MG63 (cell line): ENCODE results near the gene ANKHD1. TPM values are rescaled to one million over a fixed set of nuclear protein-coding genes. Genes with fewer than 3 reads are reported as not detected.

Experiments used
- DNase-seq: peaks from one replicate; pipeline ENCODE4 v3.0.0-alpha.2; 2020
- H3K27me3 ChIP-seq: fragments of 250-450 bp; sonication (Bioruptor Pico); 2 replicates; pipeline ENCODE4 v1.5.1; 2020; ENCODE audit warnings: mild to moderate bottlenecking, moderate library complexity
- H3K36me3 ChIP-seq: fragments of 250-450 bp; sonication (Bioruptor Pico); 2 replicates; pipeline ENCODE4 v1.5.1; 2020; ENCODE audit warnings: mild to moderate bottlenecking, moderate library complexity
- H3K4me3 ChIP-seq: fragments of 250-450 bp; sonication (Bioruptor Pico); 2 replicates; pipeline ENCODE4 v1.5.1; 2020; ENCODE audit warnings: mild to moderate bottlenecking, moderate library complexity
- H3K9me3 ChIP-seq: fragments of 250-450 bp; sonication (Bioruptor Pico); 2 replicates; pipeline ENCODE4 v1.5.1; 2020; ENCODE audit warnings: mild to moderate bottlenecking, moderate library complexity
- total RNA-seq: library from RNA; depleted of rRNA; stranded (reverse); fragments of >200 nt; shearing (Covaris generic); gene quantifications from 2 replicates; pipeline ENCODE4 v1.2.3, GENCODE V29; 2014; ENCODE audit warnings: low replicate concordance

ANKHD1 gene
- total RNA-seq, 1 experiment from 2014 or later = 38.6 TPM

DNA sequence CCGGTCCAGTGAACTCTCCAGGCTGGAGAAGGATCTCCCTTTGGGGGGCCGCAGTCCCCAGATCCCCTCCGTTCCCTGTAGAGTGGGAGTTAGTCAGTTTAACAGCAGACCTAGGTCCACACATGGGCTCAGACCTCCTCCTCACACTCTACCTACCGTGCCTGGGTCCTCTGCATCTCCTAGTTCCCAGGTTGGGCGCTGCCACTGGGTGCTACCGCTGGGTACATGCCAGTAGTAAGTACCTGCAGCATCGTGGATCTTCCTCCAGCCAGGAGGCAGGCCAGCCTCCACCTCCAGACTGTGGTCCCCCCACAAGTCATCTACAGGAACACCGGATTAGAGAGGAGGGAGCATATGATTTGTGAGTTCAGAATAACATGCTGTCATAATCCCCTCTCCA is 162.0 kb downstream of the ANKHD1 start:
- Histone ChIP-seq H3K9me3 (no peaks in the 10 kb centered on the region), H3K27me3 (no peaks in the 10 kb centered on the region), H3K4me3 (peak overlapping the region; percentile 83), H3K36me3 (peaks cover 33% of the 10 kb centered on the region)
- DNase-seq = no peak

DNA sequence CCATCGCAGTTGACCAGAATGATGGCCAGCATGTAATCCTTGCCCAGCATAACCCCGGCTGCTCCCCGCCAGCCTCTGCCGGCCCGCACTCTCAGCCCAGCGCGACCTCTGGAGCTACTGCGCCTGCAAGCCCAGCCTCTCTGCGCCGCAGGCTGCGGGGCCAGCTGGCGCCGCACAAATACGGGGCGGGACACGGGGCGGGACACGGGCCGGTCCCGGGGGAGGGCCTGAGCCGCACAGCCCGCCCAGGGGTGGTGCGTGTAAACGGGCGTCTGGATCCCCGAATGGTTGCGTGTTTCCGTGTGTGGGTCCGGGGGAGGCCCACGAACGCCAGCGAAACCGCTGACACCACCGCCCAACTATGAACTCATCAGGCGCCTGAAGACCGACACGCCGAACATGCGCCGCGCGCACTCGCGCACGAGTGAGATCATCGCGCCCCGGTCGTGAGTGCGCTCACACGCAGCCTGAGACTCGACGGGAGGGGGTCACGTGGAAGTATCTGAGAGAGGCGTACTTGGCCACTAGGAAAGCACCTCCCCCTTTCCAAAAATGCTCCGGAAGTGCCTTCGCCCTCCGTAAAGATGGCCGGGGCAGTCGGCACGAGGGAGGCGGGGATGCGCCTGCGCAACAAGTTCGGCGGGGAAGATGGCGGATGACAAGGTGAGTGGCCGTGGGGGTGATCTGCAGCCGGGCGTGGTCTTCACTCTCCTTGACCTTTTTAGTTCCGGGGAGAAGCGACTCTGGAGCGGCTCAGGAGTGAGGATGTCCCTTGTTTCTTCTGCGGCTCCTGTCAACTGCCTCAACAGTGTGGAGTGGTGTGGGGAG is 162.8 kb downstream of the ANKHD1 start, which contains the start of the genes APBB3 and SLC35A4:
APBB3 (minus strand) TSS at position 403 of the 828 bp plus-strand sequence; CDS start at position 50, 353 bp downstream.
SLC35A4 (plus strand) TSS at position 633 of the 828 bp plus-strand sequence. CDS start 2,342 bp downstream, outside the sequence.
- Histone ChIP-seq H3K36me3 (peaks cover 38% of the 10 kb centered on the region), H3K27me3 (no peaks in the 10 kb centered on the region), H3K9me3 (no peaks in the 10 kb centered on the region), H3K4me3 (peak within 1 kb of the TSS; percentile 83)
- peak; percentile 99 for DNase-seq

DNA sequence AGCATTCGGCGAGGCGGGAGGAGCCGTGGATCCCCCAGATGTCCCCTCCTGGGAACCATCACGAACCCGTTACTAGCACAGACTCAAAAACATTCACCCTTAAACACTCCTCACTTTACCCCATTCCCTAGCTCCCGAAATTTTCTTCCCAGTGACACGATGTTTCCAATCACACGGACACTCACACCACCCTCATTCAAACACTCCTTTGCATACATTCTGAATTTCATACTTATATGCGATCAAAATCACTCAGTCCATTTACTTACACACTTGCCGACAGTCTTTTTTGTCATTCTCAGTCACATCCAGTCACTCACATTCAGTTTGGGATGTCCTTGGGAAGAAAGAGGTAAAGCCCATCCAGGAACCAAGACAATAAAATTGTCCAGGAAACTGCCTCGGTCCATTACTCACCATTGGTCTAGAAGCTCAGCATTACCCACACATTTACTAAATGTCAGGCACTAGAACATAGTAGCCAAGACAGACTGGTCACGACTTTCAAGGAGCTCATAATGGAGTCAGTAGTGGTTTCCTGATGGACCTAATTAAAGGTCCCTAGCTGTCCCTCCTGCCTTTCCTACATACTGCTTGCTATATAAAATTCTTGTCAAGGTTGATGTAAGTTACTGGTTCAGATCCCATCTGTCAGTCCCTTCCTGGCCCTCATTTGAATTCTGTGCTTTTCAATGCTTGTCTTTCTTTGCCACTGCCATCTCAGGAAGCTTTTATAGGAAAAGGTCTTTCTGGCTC is 163.6 kb downstream of the ANKHD1 start:
- Histone ChIP-seq H3K9me3 (no peaks in the 10 kb centered on the region), H3K27me3 (no peaks in the 10 kb centered on the region), H3K36me3 (peaks cover 40% of the 10 kb centered on the region), H3K4me3 (peak overlapping the region; percentile 83)
- DNase-seq = no peak

DNA sequence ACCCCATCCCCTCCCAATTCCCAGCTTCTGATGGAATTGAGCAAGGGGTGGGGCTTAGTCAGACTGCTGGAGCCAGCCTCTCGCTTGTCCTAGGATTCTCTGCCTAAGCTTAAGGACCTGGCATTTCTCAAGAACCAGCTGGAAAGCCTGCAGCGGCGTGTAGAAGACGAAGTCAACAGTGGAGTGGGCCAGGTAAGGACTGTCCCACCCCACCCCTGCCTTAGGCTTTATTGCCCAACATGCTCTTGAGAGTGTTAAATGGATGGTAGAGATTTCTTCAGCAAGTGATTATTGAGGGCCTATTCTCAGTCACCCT is 164.1 kb downstream of the ANKHD1 start:
- peak overlapping the region; percentile 83 for H3K4me3 ChIP-seq
- H3K27me3 ChIP-seq = no peaks in the 10 kb centered on the region
- DNase-seq = peak; percentile 31
- peaks cover 43% of the 10 kb centered on the region for H3K36me3 ChIP-seq
- no peaks in the 10 kb centered on the region for H3K9me3 ChIP-seq

DNA sequence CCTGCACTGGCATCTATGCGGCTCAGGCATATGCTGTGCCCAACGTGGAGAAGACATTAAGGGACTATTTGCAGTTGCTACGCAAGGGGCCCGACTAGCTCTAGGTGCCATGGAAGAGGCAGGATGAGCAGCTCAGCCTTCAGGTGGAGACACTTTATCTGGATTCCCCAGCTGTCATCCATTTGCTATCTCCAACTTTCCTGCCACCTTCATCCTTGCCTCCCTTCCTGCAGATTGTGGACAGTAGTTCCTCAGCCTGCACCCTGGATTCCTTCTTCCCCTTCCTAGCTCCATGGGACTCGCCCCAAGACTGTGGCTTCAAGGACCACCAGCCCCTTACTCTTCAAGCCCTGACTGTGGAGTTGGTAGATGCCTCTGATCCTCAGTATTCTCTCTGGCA is 165.0 kb downstream of the ANKHD1 start:
- Histone ChIP-seq H3K27me3 (no peaks in the 10 kb centered on the region), H3K9me3 (no peaks in the 10 kb centered on the region), H3K4me3 (no peak overlapping the region), H3K36me3 (peaks cover 43% of the 10 kb centered on the region)
- no peak for DNase-seq

DNA sequence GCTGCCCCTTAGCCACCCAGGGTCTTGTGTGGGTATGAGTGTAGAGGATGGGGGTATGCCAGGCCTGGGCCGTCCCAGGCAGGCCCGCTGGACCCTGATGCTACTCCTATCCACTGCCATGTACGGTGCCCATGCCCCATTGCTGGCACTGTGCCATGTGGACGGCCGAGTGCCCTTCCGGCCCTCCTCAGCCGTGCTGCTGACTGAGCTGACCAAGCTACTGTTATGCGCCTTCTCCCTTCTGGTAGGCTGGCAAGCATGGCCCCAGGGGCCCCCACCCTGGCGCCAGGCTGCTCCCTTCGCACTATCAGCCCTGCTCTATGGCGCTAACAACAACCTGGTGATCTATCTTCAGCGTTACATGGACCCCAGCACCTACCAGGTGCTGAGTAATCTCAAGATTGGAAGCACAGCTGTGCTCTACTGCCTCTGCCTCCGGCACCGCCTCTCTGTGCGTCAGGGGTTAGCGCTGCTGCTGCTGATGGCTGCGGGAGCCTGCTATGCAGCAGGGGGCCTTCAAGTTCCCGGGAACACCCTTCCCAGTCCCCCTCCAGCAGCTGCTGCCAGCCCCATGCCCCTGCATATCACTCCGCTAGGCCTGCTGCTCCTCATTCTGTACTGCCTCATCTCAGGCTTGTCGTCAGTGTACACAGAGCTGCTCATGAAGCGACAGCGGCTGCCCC is 165.6 kb downstream of the ANKHD1 start:
- Histone ChIP-seq H3K4me3 (no peak overlapping the region), H3K27me3 (no peaks in the 10 kb centered on the region), H3K36me3 (peaks cover 43% of the 10 kb centered on the region), H3K9me3 (no peaks in the 10 kb centered on the region)
- no peak for DNase-seq

DNA sequence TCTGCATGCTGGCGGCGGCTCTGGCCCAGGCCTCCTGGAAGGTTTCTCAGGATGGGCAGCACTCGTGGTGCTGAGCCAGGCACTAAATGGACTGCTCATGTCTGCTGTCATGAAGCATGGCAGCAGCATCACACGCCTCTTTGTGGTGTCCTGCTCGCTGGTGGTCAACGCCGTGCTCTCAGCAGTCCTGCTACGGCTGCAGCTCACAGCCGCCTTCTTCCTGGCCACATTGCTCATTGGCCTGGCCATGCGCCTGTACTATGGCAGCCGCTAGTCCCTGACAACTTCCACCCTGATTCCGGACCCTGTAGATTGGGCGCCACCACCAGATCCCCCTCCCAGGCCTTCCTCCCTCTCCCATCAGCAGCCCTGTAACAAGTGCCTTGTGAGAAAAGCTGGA is 166.2 kb downstream of the ANKHD1 start:
- H3K4me3 ChIP-seq = no peak overlapping the region
- H3K36me3 ChIP-seq = peaks cover 43% of the 10 kb centered on the region
- H3K27me3 ChIP-seq = no peaks in the 10 kb centered on the region
- no peak for DNase-seq
- H3K9me3 ChIP-seq = no peaks in the 10 kb centered on the region

DNA sequence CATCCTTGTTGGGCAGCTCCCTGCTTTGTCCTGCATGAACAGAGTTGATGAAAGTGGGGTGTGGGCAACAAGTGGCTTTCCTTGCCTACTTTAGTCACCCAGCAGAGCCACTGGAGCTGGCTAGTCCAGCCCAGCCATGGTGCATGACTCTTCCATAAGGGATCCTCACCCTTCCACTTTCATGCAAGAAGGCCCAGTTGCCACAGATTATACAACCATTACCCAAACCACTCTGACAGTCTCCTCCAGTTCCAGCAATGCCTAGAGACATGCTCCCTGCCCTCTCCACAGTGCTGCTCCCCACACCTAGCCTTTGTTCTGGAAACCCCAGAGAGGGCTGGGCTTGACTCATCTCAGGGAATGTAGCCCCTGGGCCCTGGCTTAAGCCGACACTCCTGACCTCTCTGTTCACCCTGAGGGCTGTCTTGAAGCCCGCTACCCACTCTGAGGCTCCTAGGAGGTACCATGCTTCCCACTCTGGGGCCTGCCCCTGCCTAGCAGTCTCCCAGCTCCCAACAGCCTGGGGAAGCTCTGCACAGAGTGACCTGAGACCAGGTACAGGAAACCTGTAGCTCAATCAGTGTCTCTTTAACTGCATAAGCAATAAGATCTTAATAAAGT is 166.9 kb downstream of the ANKHD1 start:
- DNase-seq = no peak
- peaks cover 43% of the 10 kb centered on the region for H3K36me3 ChIP-seq
- H3K4me3 ChIP-seq = no peak overlapping the region
- H3K27me3 ChIP-seq = no peaks in the 10 kb centered on the region
- H3K9me3 ChIP-seq = no peaks in the 10 kb centered on the region

DNA sequence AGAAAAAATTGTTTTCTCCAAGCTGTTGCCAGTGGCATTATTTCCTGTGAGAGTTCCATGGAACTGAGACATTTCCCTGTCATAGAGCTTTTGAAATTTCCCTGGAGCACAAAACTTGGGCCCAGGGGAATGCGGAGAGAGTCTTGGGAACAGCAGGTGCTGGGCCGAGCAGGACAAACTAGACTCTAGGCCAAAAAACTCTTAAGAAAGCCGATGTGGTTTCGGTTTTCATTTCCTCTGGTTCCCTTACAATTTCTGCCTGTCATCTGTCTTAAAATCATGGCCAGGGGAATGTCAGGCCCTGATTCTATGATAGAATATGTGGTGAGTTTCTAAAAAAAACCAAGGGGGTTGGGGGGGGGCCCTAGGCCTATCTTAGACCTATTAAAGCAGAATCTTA is 167.6 kb downstream of the ANKHD1 start:
- Histone ChIP-seq H3K4me3 (no peak overlapping the region), H3K9me3 (no peaks in the 10 kb centered on the region), H3K27me3 (no peaks in the 10 kb centered on the region), H3K36me3 (peaks cover 43% of the 10 kb centered on the region)
- no peak for DNase-seq

DNA sequence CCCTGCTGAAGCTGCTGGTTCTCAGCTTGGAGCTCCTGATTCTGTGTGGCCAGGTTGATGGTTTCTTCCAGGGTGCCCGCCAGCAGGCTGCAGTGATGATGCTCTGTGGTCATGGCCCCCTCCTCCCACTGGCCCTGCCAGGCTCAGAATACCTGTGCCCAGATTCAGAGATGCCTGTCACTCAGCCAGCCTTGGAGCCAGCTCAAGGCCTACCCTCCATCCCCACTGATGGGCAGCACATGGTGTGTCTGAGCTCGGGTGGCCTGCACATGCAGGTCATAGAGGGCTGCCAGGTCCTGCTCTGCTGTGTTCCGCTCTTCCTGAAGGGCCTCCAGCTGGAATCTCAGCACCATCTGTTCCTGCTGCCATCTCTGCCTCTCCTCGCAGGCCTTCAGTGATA is 168.4 kb downstream of the ANKHD1 start:
- Histone ChIP-seq H3K27me3 (no peaks in the 10 kb centered on the region), H3K9me3 (no peaks in the 10 kb centered on the region), H3K4me3 (no peak overlapping the region), H3K36me3 (peaks cover 43% of the 10 kb centered on the region)
- DNase-seq = no peak

DNA sequence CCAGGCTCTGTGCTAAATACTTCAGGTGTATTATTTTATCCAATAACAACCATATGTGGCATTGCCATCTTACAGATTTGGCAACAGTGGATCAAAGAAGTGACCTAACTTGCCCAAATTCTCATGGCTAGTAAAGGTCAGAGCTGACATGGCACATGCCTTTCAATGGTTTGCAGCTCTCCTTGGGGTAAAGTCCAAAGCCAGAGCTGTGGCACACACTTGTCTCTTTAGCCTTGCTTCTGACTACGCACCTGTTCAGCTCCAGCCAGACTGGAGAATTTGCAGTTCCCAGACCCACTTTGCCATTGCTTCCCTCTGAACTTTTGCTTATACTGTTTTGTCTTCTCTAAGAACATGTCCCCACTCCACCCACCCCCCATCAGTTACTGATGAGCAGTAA is 168.9 kb downstream of the ANKHD1 start:
- no peak for DNase-seq
- no peak overlapping the region for H3K4me3 ChIP-seq
- H3K36me3 ChIP-seq = peaks cover 39% of the 10 kb centered on the region
- no peaks in the 10 kb centered on the region for H3K27me3 ChIP-seq
- H3K9me3 ChIP-seq = no peaks in the 10 kb centered on the region

DNA sequence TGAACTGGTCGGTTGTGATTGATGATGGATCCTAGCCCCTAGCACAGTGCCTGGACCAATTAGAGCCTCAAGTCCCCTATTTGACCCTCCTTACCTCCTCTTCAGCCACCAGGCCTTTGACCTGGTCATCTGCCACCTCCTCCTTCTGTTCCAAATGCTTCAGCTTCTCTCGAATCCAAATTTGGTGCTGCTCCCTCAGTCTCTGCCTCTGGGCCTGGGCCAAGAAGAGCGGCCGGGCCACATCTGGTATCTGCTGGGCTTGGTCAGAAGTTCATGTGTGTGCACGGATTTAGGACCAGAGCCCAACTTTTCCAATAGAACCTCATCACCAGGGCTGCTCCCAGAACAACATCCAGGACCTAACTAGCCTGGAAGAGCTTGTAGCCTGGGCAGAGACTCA is 169.5 kb downstream of the ANKHD1 start:
- no peaks in the 10 kb centered on the region for H3K27me3 ChIP-seq
- H3K9me3 ChIP-seq = no peaks in the 10 kb centered on the region
- no peak for DNase-seq
- H3K4me3 ChIP-seq = no peak overlapping the region
- peaks cover 33% of the 10 kb centered on the region for H3K36me3 ChIP-seq

DNA sequence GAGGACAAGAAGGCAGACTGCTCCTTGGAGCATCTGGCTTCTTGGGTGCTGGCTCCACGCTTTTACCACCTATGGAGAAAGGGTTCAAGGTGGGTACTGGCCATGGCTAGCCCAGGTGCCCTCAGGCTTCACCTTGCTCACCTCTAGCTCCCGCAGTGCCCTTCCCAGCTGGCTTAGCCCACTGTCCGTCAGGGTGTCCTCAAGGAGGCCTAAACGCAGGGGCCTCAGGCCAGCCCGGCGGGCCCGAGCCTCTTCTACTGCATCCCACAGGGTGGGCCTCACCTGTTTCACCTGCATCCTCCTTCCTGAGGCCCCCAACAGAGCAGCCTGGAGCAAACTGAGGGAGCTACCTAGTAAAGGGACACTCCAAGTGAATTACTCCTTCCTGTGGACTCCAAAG is 172.1 kb downstream of the ANKHD1 start:
- H3K4me3 ChIP-seq = no peak overlapping the region
- DNase-seq = no peak
- peaks cover 9% of the 10 kb centered on the region for H3K36me3 ChIP-seq
- no peaks in the 10 kb centered on the region for H3K27me3 ChIP-seq
- H3K9me3 ChIP-seq = no peaks in the 10 kb centered on the region

DNA sequence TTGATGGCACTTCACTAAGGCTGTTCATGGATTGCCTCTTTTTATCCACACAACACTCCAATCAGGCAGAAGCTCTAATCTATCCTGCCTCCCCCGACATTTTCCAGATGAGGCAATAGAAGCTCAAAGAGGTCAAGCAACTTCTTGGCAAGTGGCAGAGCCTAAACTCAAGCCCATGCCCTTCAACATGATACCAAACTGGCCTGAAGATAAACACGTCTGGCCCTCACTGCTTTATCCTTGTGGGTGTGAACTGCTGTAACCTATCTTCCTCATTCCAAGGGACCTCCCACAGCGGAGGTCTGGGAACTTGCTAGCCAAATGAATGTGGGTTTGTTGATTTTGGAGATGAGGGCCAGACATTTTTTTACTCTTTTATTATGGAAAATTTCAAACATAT is 172.5 kb downstream of the ANKHD1 start:
- H3K4me3 ChIP-seq = no peak overlapping the region
- no peak for DNase-seq
- no peaks in the 10 kb centered on the region for H3K9me3 ChIP-seq
- no peaks in the 10 kb centered on the region for H3K27me3 ChIP-seq
- peaks cover 5% of the 10 kb centered on the region; the same call in 1 of the 2 replicates for H3K36me3 ChIP-seq

DNA sequence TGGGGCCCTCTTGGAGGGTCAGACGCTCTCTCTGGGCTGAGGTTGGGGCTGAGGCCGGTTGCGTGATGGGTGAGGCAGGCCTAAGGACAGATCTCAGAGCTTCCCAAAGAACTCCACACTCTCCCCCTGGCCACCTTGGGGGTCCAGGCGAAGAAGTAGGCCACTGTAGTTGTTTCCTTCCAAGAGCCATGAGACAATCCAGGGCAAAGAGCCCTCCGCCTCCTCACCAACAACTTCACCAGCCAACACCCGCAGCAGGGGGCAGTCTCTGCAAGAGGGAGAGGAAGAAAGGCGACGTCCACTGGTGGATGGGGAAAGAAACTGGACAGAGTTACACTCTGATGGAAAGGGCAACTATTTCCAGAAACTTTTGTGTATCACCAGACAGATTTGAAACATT is 173.7 kb downstream of the ANKHD1 start:
- DNase-seq = peak; percentile 54
- H3K27me3 ChIP-seq = no peaks in the 10 kb centered on the region
- H3K36me3 ChIP-seq = 0 out of 2 replicates have a peak, but pooled peaks cover 2% of the 10 kb centered on the region
- no peaks in the 10 kb centered on the region for H3K9me3 ChIP-seq
- H3K4me3 ChIP-seq = no peak overlapping the region

DNA sequence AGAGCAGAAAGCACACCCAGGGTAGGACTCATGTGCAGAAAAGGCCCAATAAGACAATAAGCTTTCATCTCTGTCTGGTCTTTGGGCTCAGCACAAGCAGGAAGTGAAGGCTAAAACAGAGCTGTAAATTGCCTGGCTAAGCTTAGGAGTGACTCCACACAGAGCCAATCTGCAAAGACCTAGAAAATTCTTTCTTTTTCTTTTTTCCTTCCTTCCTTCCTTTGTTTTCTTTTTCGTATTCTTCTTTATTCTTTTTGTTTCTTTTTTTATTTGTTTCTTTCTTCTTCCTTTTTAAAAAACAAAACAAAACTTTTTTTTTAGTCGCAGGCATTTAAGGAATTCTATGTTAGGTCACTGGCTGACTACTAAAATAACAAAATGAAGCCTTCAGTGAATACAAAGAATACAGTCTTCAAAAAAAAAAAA is 175.2 kb downstream of the ANKHD1 start:
- no peak for DNase-seq
- Histone ChIP-seq H3K9me3 (no peaks in the 10 kb centered on the region), H3K27me3 (no peaks in the 10 kb centered on the region), H3K36me3 (no peaks in the 10 kb centered on the region), H3K4me3 (no peak overlapping the region)
